Keratinocyte (primary cell): ENCODE measurements around the gene SCRN1.

ENCODE experiments used
- EZH2 ChIP-seq: IDR thresholded peaks from one replicate; pipeline ENCODE4 v1.6.1; 2012; ENCODE audit warnings: inconsistent platforms, mild to moderate bottlenecking, low read length, moderate library complexity
- TF ChIP-seq, protein P1 (sequence below), 3 experiments: IDR thresholded peaks in 1 of 3; conservative IDR thresholded peaks in 1 of 3; optimal IDR thresholded peaks in 1 of 3; 2 replicates in 2 of 3; 3 replicates in 1 of 3; pipeline versions ENCODE3 to v1.5.1; 2011; ENCODE audit warnings: low read length in 3 of 3, mild to moderate bottlenecking in 3 of 3, moderate library complexity in 2 of 3, control low read depth in 1 of 3, inconsistent platforms in 1 of 3; ENCODE audit not compliant: insufficient read depth in 2 of 3; ENCODE audit errors: extremely low read depth in 1 of 3

DNA sequence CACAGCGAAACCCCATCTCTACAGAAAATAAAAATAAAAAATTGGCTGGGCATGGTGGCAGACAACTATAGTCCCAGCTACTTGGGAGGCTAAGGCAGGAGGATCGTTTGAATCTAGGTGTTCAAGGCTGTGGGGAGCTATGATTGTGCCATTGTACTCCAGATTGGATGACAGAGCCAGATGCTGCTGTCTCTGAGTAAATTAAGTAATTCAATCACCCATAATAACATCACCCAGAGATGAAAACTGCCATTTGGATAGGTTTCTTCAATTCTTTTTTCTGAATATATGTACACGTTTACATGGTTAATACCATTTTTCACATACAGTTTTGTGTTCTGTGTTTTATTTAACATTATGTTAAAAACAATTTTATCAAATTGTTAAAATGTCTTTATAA, 104.0 kb downstream of the SCRN1 start:
- TF ChIP-seq, protein P1, sequence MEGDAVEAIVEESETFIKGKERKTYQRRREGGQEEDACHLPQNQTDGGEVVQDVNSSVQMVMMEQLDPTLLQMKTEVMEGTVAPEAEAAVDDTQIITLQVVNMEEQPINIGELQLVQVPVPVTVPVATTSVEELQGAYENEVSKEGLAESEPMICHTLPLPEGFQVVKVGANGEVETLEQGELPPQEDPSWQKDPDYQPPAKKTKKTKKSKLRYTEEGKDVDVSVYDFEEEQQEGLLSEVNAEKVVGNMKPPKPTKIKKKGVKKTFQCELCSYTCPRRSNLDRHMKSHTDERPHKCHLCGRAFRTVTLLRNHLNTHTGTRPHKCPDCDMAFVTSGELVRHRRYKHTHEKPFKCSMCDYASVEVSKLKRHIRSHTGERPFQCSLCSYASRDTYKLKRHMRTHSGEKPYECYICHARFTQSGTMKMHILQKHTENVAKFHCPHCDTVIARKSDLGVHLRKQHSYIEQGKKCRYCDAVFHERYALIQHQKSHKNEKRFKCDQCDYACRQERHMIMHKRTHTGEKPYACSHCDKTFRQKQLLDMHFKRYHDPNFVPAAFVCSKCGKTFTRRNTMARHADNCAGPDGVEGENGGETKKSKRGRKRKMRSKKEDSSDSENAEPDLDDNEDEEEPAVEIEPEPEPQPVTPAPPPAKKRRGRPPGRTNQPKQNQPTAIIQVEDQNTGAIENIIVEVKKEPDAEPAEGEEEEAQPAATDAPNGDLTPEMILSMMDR (optimal IDR thresholded peaks at IDR 0.05 in 1 of 3, IDR thresholded peaks at IDR 0.05 in 1 of 3, conservative IDR thresholded peaks at IDR 0.05 in 1 of 3; ENCODE audit: extremely low read depth in 1 of 3, insufficient read depth in 2 of 3, low read length in 3 of 3): no peak
- no peak for TF ChIP-seq EZH2
